Measurements from ENCODE around the gene PLEKHM1. TPM values are rescaled to one million over a fixed set of nuclear protein-coding genes. Genes with fewer than 3 reads are reported as not detected.

The PLEKHM1 gene
- total RNA-seq, 2 experiments from 2014 or later = 20.4 to 21.2 TPM

DNA sequence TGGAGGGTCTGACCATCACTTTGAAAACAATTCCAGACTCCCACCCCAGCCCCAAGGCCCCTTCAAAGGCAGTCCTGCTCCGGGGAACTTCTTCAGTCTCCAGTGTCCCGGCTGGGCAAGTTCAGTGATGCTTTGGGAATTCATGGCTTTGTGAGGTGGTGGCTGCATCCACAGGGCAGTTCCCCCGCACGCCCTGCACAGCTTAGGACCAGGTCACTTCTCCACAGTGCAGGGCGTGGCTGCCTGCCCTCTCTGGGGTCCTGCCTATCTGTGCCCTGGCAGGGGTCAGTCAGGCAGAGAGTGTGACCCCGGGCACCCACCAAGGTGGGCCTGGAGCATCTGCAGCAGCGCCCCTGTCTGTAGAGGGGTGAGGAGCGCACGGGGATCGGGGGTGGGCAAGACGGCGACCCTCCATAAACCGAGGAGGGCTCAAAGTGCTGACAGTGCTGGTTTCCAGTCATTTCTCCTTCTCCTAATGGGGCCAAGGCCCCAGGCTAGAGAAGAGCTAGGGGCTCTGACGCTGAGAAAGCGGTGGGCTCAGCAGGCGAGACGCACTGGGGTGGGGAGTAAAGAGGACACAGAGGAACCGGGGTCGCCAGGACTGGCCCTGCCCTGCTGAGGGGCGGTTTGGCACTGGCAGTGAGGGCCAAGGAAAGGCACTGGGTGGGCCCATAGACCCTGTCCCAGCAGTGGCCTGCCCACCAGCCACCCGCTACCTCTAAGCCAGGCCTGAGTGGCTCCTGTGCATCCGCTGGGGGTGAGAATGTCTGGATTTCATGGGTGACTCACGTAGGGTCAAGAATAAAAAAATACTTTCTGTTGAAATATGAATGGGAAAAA is 53.7 kb downstream of the PLEKHM1 start:
- POLR2A ChIA-PET = no interaction called here
- ATAC-seq = no peak
- no peaks in the 10 kb centered on the region for H3K9me3 Mint-ChIP-seq (ENCODE audit: low read depth)
- no peak overlapping the region for H3K27ac Mint-ChIP-seq
- CTCF ChIA-PET = no interaction called here
- H3K4me1 Mint-ChIP-seq = peaks cover 14% of the 10 kb centered on the region
- intact Hi-C loops (cut with DNase I, micrococcal nuclease) = no loop called here
- no peaks in the 10 kb centered on the region for H3K27me3 Mint-ChIP-seq
- no peak for DNase-seq
- H3K36me3 Mint-ChIP-seq (ENCODE audit: low read depth) = peaks cover 2% of the 10 kb centered on the region
- no peak overlapping the region for H3K4me3 Mint-ChIP-seq

DNA sequence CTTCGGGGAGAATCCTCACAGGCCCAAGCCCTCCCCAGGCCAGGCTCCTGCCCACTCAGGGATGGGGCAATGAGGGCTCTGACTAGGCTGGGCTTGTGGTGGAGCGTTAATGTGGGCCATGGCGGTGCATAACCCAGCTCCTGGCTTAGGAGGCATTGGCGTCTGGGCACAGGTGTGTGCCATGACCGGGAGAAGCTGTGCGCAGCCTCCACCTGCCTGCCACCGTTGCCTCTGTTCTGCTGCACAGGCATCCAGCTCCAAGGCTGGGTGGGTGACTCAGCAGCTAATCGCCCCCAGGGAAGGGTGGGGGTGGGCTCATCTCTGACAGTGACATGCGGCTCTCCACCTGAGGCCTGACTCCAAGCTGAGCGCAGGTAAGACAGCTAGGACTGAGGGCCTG is 54.4 kb downstream of the PLEKHM1 start:
- Mint-ChIP-seq H3K27me3 (no peaks in the 10 kb centered on the region), H3K4me3 (no peak overlapping the region), H3K27ac (no peak overlapping the region), H3K4me1 (peaks cover 10% of the 10 kb centered on the region), H3K36me3 (ENCODE audit: low read depth) (peaks cover 2% of the 10 kb centered on the region), H3K9me3 (ENCODE audit: low read depth) (no peaks in the 10 kb centered on the region)
- ChIA-PET POLR2A (no interaction called here), CTCF (interaction anchor here (1.2 kb wide), 1 partner anchor 11 kb away, joined by 4 read pairs; no protein-coding TSS in a partner anchor)
- DNase-seq (no peak), ATAC-seq (no peak)
- intact Hi-C loops (cut with DNase I, micrococcal nuclease) = no loop called here

DNA sequence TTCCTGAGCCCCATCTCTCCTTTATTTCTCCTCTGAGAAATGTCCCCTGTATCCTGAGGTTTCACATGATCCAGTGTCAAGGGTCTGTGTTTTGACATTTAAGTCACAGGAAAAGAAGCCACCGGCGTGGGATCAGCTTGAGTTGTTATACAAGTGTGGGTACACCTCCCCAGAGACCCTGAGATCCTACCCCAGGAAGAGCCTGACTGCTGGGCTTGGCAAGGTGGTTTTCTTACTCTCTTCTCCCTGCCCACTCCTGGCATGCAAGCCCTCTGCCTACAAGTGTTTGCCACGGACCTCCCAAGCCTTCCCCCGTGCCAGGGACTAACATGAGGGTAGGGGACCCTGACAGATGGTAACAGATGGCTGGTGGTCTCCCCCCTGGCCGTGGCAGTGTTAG is 55.0 kb downstream of the PLEKHM1 start:
- H3K27me3 Mint-ChIP-seq = no peaks in the 10 kb centered on the region
- CTCF ChIA-PET = interaction anchor here (1.2 kb wide), 1 partner anchor 10 kb away, joined by 4 read pairs; no protein-coding TSS in a partner anchor
- ATAC-seq (no peak), DNase-seq (no peak)
- POLR2A ChIA-PET = no interaction called here
- intact Hi-C loops (cut with DNase I, micrococcal nuclease) = no loop called here
- H3K4me1 Mint-ChIP-seq = peaks cover 10% of the 10 kb centered on the region
- H3K9me3 Mint-ChIP-seq (ENCODE audit: low read depth) = no peaks in the 10 kb centered on the region
- H3K27ac Mint-ChIP-seq = no peak overlapping the region
- H3K4me3 Mint-ChIP-seq = no peak overlapping the region
- peaks cover 2% of the 10 kb centered on the region for H3K36me3 Mint-ChIP-seq (ENCODE audit: low read depth)

DNA sequence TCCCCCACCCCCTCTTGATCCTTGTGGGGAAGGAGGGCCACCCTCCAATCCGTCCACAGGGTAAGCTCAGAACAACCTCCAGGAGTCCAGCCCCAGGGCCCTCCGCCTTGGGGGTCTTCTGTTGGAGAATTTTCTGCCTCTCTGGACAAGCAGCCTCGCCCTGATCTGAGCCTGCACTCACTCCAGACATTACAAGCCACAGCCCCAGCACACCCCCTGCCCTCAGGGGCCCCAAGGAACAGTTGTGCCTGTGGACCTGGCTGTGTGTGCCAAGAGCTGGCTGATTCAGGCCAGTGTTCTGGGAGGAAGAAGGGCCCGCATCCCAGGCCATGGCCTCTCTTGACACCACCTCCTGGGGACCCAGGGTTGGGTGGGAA is 57.4 kb downstream of the PLEKHM1 start:
- H3K4me1 Mint-ChIP-seq = peaks cover 20% of the 10 kb centered on the region
- no peak for ATAC-seq
- H3K9me3 Mint-ChIP-seq (ENCODE audit: low read depth) = no peaks in the 10 kb centered on the region
- intact Hi-C loops (cut with DNase I, micrococcal nuclease) = no loop called here
- ChIA-PET POLR2A (no interaction called here), CTCF (no interaction called here)
- peaks cover 5% of the 10 kb centered on the region for H3K27me3 Mint-ChIP-seq
- H3K27ac Mint-ChIP-seq = no peak overlapping the region
- no peak overlapping the region for H3K4me3 Mint-ChIP-seq
- no peak for DNase-seq
- H3K36me3 Mint-ChIP-seq (ENCODE audit: low read depth) = peaks cover 2% of the 10 kb centered on the region

DNA sequence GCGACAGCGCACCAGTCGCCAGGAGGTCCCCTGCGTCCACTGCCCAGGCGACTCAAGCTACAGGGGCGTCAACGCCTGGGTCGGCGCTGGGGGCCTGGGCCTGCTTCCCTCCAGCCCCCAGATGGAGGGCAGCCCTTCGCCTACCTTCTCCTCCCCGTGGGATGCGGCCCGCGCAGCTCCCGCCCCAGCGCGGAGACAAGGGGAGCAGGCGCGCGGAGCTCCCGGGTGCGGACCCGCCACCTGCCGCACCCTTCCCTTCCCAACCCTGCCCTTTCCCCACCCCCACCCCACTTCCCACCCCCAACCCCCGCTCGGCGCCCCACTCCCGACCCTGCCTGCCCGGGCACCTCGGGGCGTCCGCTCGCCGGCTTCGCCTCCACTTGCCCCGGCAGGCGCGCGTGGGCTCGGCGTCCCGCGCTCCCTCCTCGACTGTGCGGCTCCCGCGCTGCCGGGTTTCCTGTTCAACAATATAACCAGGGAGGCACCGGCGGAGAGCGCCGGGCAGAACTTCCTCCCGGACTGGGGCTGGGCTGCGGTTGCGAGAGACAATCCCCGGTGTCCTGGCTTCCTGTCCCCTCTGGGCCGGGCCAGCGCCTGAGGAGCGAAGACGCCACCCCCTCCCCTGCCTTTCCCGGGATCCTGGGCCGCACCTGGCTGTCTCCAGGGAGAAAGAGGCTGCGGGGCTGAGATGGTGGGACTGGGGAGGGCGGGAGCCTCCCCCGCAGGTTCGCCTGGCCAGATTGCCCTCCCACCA is 57.9 kb downstream of the PLEKHM1 start, which contains the start of gene ARHGAP27:
TSS of gene ARHGAP27 (minus strand) at position 466 of the 754 bp plus-strand sequence. CDS start 2,591 bp downstream, outside the sequence.
- Mint-ChIP-seq H3K27ac (no peak within 1 kb of the TSS), H3K9me3 (ENCODE audit: low read depth) (no peaks in the 10 kb centered on the region), H3K4me1 (peaks cover 21% of the 10 kb centered on the region), H3K4me3 (peak within 1 kb of the TSS; percentile 68), H3K36me3 (ENCODE audit: low read depth) (peaks cover under 1% of the 10 kb centered on the region), H3K27me3 (peaks cover 6% of the 10 kb centered on the region)
- POLR2A ChIA-PET = no interaction called here
- intact Hi-C loops (cut with DNase I, micrococcal nuclease) = no loop called here
- DNase-seq (peak; percentile 49), ATAC-seq (no peak)
- CTCF ChIA-PET = no interaction called here

DNA sequence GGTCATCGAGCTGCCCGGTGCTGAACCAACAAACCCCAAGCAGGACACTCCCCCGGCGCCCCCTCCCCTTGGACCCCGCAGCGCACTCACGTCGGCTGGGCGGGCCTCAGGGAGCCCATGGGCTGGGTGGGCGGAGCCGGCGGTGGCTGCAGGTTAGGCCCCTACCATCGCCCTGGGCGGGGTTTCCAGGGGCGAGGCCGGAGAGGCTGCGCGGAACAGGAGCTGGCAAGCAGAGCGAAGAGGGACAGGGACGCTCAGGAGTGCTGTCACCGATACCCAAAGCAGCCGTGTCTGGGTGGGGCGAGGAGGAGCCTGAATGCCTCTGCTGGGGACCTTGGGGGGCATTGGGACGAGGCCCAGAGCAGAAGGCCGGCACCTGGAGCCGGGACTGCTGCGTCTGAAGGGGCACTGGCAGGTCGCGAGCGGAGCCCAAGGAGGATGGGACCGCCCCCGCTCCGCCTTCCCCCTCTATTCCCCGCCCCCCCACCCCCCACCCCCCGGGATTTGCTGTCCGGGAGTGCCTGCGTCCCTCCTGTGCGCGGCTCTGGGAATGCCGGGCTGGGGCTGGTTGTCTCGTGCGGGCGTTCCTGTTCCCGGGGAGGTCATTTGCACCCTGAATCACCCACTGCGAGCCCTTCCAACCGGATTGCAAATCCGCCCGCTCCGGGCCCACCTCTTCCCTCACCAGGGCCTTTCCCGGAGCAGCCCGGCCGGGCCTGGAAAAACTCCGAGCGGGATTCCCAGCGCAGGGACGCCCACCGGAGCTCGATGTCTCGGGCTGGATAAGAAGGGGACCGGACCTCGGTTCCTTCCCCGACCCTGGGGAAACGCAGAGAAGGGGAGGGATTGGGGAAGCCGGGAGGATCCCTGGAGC is 58.8 kb downstream of the PLEKHM1 start:
- Mint-ChIP-seq H3K9me3 (ENCODE audit: low read depth) (no peaks in the 10 kb centered on the region), H3K4me3 (peak overlapping the region; percentile 68), H3K36me3 (ENCODE audit: low read depth) (no peaks in the 10 kb centered on the region), H3K27ac (no peak overlapping the region), H3K4me1 (peaks cover 21% of the 10 kb centered on the region), H3K27me3 (peaks cover 6% of the 10 kb centered on the region)
- POLR2A ChIA-PET = no interaction called here
- ATAC-seq (peak; percentile 76), DNase-seq (peak; percentile 86)
- intact Hi-C loops (cut with DNase I, micrococcal nuclease) = loop anchor here in 1 of 2 experiments (2.0 kb wide), 1 partner anchor 153 kb away; no protein-coding TSS in a partner anchor
- CTCF ChIA-PET = no interaction called here

DNA sequence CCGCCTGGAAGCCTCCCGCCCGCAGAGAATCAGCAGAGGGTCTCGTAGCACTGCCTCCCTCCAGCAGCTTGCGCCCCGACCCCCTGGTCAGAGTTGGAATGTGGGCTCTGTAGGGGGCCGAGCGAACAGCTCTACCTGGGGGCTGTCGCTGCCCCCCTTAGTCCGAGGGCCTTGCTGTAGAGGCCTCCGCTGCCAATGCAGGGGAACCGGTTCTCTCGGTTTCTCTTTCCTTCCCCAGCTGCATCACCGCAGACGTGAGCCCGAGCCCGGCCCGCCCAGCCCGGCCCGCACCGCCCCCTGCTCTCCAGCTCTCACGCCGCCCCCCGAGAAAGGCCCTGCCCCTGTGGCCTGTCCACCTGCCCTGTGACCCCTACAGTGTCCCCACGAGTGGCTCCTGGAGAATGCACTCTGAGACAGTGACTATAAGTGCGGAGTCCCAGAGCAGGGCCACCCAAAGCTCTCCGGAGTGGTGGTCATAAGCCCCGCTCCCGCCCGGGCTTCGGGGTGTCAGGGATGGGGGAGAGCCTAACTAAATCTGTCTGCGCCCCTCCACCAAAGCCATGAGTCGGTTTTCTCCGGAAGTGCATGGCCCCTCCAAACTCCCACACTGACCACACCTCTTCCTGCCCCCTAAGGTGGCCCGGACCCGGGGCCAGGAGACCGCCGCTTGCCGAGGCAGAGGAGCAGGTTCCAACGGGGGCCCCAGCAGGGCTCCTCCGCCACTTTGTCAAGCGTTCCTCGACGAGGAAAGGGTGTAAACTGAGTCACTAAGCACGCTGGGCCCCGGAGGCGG is 59.6 kb downstream of the PLEKHM1 start:
- H3K9me3 Mint-ChIP-seq (ENCODE audit: low read depth) = no peaks in the 10 kb centered on the region
- H3K27ac Mint-ChIP-seq = peak overlapping the region; percentile 43
- POLR2A ChIA-PET = no interaction called here

DNA sequence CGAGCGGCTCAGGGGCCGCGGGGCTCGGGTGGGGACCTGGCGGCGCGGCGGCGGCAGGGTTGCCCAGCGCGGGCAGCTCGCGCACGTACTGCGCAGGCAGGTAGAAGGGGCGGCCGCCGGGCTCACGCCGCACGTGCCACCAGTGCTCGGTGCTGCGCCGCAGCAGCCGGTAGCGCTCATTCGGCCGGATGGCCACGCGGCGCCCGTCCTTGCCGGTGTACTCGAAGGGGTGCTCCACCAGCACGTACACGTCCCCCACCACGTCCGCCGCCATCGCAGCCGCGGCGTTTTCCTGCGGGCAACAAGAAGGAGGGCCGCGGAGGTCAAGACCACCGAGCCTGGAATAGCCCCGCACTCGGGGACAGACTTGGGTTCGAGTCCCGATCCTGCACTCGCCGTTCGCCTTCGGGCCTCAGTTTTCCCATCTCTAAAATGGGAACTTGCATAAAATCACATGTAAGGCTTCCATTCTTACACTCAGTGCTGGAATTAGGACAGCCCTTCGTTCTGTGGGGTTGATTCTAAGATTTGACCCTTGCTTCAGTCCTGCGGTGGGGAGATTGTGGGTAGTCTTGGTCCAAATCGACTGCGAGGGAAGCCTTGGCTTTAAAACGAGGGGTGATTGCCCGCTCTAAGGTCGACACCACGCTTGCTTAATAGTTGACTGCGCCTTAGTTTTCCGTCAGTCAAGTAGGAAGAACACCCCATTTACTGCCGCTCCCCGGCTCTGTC is 60.3 kb downstream of the PLEKHM1 start:
- ChIA-PET CTCF (interaction anchor here (0.9 kb wide), 1 partner anchor 11 kb away, joined by 3 read pairs; no protein-coding TSS in a partner anchor), POLR2A (no interaction called here)
- no peak for ATAC-seq
- peak overlapping the region; percentile 68 for H3K4me3 Mint-ChIP-seq
- intact Hi-C loops (cut with DNase I, micrococcal nuclease) = loop anchor here in 1 of 2 experiments (2.0 kb wide), 1 partner anchor 155 kb away; no protein-coding TSS in a partner anchor
- H3K27ac Mint-ChIP-seq = no peak overlapping the region
- H3K9me3 Mint-ChIP-seq (ENCODE audit: low read depth) = no peaks in the 10 kb centered on the region
- no peak for DNase-seq
- no peaks in the 10 kb centered on the region for H3K36me3 Mint-ChIP-seq (ENCODE audit: low read depth)
- peaks cover 6% of the 10 kb centered on the region for H3K27me3 Mint-ChIP-seq
- H3K4me1 Mint-ChIP-seq = peaks cover 21% of the 10 kb centered on the region

More for the DNA sequence above, 59.6 kb downstream of the PLEKHM1 start:
- DNase-seq (peak; percentile 72), ATAC-seq (peak; percentile 39)
- Mint-ChIP-seq H3K36me3 (ENCODE audit: low read depth) (no peaks in the 10 kb centered on the region), H3K4me1 (peaks cover 21% of the 10 kb centered on the region), H3K27me3 (peaks cover 6% of the 10 kb centered on the region), H3K4me3 (peak overlapping the region; percentile 68)
- intact Hi-C loops (cut with DNase I, micrococcal nuclease) = loop anchor here in 1 of 2 experiments (2.0 kb wide), 1 partner anchor 154 kb away; no protein-coding TSS in a partner anchor
- CTCF ChIA-PET = interaction anchor here (0.9 kb wide), 1 partner anchor 10 kb away, joined by 3 read pairs; no protein-coding TSS in a partner anchor

DNA sequence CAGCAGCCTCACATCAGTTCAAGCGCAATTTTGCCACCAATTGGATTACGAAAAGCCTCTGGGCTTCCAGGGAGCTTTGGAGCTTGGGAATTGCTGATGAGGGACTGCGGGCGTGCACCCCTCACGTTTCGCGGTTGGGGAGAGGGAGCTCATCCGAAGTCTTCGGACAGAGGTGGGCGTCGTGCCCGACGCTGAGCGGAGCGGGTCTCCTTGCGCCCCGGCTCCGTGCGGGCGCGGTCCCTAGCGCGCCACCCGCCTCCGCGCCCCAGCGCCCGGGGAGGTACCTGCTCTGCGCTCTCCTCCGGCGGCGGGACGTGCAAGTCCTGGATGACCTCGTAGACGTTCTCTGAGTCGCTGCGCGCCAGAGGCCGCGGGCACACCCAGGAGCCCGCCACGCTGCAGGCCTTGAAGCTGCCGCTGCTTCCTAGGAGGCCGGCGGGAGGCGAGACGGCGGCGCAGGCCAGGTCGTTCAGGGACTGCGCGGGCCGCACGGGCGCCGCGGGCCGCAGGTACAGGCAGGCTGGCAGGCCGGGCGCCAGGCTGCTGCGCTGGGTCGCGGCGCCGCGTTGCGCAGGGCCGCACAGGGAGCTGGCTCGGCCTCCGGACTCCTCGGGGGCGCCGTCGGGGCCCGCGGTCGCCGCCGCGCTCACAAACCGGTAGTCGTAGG is 61.0 kb downstream of the PLEKHM1 start:
- DNase-seq = no peak
- no peak for ATAC-seq
- Mint-ChIP-seq H3K27ac (no peak overlapping the region), H3K36me3 (ENCODE audit: low read depth) (no peaks in the 10 kb centered on the region), H3K4me3 (no peak overlapping the region), H3K27me3 (peaks cover 6% of the 10 kb centered on the region), H3K9me3 (ENCODE audit: low read depth) (no peaks in the 10 kb centered on the region), H3K4me1 (peaks cover 21% of the 10 kb centered on the region)
- ChIA-PET CTCF (interaction anchor here (0.6 to 1.2 kb wide), 5 partner anchors 17 to 180 kb away, joined by 3 to 4 read pairs (median 3); no protein-coding TSS in a partner anchor), POLR2A (no interaction called here)
- intact Hi-C loops (cut with DNase I, micrococcal nuclease) = loop anchor here (2.0 to 10.0 kb wide), 3 partner anchors 155 to 405 kb away; no protein-coding TSS in a partner anchor
